OCI-LY3 (cell line): Measurements from ENCODE around the gene CTPS1.

ENCODE experiments used
- EZH2phosphoT487 ChIP-seq: fragments of 200-600 bp; shearing (Covaris generic); IDR thresholded peaks from 2 replicates; pipeline ENCODE4 v1.6.1; 2018; ENCODE audit warnings: antibody characterized with exemption, mixed run types, low read depth
- TF ChIP-seq, protein P1 (sequence below): fragments of 200-600, 300-600 bp; sonication (generic); IDR thresholded peaks from 2 replicates; pipeline ENCODE4 v1.5.1; 2014; ENCODE audit warnings: antibody characterized with exemption, low read length, low read depth

DNA sequence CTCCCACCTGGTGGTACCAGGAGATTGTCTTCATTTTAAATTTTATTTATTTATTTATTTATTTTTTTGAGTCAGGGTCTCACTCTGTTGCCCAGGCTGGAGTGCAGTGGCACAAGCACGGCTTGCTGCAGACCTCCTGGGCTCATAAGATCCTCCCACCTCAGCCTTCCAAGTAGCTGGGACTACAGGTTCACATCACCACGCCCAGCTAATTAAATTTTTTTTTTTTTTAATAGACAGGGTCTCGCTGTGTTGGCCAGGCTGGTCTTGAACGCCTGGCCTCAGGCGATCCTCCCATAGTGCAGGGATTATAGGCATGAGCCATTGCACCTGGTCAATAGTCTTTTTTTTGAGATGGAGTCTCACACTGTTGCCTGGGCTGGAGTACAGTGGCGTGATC is 33.5 kb downstream of the CTPS1 start:
- TF ChIP-seq, protein P1, sequence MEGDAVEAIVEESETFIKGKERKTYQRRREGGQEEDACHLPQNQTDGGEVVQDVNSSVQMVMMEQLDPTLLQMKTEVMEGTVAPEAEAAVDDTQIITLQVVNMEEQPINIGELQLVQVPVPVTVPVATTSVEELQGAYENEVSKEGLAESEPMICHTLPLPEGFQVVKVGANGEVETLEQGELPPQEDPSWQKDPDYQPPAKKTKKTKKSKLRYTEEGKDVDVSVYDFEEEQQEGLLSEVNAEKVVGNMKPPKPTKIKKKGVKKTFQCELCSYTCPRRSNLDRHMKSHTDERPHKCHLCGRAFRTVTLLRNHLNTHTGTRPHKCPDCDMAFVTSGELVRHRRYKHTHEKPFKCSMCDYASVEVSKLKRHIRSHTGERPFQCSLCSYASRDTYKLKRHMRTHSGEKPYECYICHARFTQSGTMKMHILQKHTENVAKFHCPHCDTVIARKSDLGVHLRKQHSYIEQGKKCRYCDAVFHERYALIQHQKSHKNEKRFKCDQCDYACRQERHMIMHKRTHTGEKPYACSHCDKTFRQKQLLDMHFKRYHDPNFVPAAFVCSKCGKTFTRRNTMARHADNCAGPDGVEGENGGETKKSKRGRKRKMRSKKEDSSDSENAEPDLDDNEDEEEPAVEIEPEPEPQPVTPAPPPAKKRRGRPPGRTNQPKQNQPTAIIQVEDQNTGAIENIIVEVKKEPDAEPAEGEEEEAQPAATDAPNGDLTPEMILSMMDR: no peak
- no peak for TF ChIP-seq EZH2phosphoT487
